HUES6 (cell line): ENCODE measurements around the gene TRIM50.
"Not testable (repeated sequence)": the region's sequence is repeated elsewhere in the genome, so short reads cannot be mapped to it uniquely, and the experiment has no call there.

Experiments used
- H3K27ac ChIP-seq: 2 replicates; pipeline ENCODE4 v1.7.0; 2013; ENCODE audit warnings: low read depth, mild to moderate bottlenecking, low read length, inconsistent platforms
- H3K27me3 ChIP-seq: 2 replicates; pipeline ENCODE4 v1.6.1; 2013; ENCODE audit warnings: low read length; ENCODE audit not compliant: control insufficient read depth, insufficient read depth
- H3K36me3 ChIP-seq: 2 replicates; pipeline ENCODE4 v1.6.1; 2013; ENCODE audit warnings: low read length; ENCODE audit not compliant: control insufficient read depth, insufficient read depth
- H3K4me1 ChIP-seq: 2 replicates; pipeline ENCODE4 v1.6.1; 2013; ENCODE audit warnings: low read length; ENCODE audit not compliant: control insufficient read depth, insufficient read depth
- H3K4me3 ChIP-seq: 2 replicates; pipeline ENCODE4 v1.5.1; 2013; ENCODE audit warnings: low read depth, low read length
- H3K9ac ChIP-seq: one replicate; pipeline ENCODE4 v1.6.1; 2013; ENCODE audit warnings: mild to moderate bottlenecking, low read length
- H3K9me3 ChIP-seq: 2 replicates; pipeline ENCODE4 v1.6.1; 2013; ENCODE audit warnings: low read depth, low read length; ENCODE audit not compliant: control insufficient read depth, insufficient read depth

The TRIM50 gene

GRCh38 chr7:73327922-73328321, at the start of gene TRIM50, which contains the start of gene FKBP6:
TRIM50 (minus strand) TSS chr7:73328082; CDS start chr7:73324787, 3,295 bp downstream.
FKBP6 (plus strand) TSS chr7:73328161; CDS start chr7:73328429, 268 bp downstream.
- H3K27ac ChIP-seq, H3K36me3 ChIP-seq, H3K4me3 ChIP-seq, H3K27me3 ChIP-seq, H3K9me3 ChIP-seq, H3K9ac ChIP-seq: not testable (repeated sequence)
- peaks cover 13% of the 10 kb centered on the region; the same call in 1 of the 2 replicates for H3K4me1 ChIP-seq

- Histone ChIP-seq H3K9me3 (no peaks in the 10 kb centered on the region), H3K27me3 (no peaks in the 10 kb centered on the region), H3K27ac (no peak overlapping the region), H3K36me3 (no peaks in the 10 kb centered on the region), H3K4me3 (no peak overlapping the region), H3K9ac (no peak overlapping the region), H3K4me1 (no peaks in the 10 kb centered on the region)
Observed at GRCh38 chr7:73376671-73377412, 49.0 kb upstream of the TRIM50 start.

- H3K9me3 ChIP-seq, H3K36me3 ChIP-seq, H3K4me3 ChIP-seq, H3K27ac ChIP-seq, H3K9ac ChIP-seq, H3K4me1 ChIP-seq, H3K27me3 ChIP-seq: not testable (repeated sequence)
Observed at GRCh38 chr7:73376262-73376661, 48.4 kb upstream of the TRIM50 start.

- Histone ChIP-seq H3K4me1 (no peaks in the 10 kb centered on the region), H3K27ac (no peak overlapping the region), H3K4me3 (no peak overlapping the region), H3K9me3 (no peaks in the 10 kb centered on the region), H3K9ac (no peak overlapping the region), H3K27me3 (no peaks in the 10 kb centered on the region), H3K36me3 (no peaks in the 10 kb centered on the region)
Observed at GRCh38 chr7:73373741-73374140, 45.9 kb upstream of the TRIM50 start.

- H3K4me1 ChIP-seq = no peaks in the 10 kb centered on the region
- H3K36me3 ChIP-seq = no peaks in the 10 kb centered on the region
- no peaks in the 10 kb centered on the region for H3K9me3 ChIP-seq
- H3K27ac ChIP-seq = no peak overlapping the region
- no peak overlapping the region for H3K9ac ChIP-seq
- H3K4me3 ChIP-seq = no peak overlapping the region
- no peaks in the 10 kb centered on the region for H3K27me3 ChIP-seq
Observed at GRCh38 chr7:73369622-73370021, 41.7 kb upstream of the TRIM50 start.

- Histone ChIP-seq H3K27me3 (no peaks in the 10 kb centered on the region), H3K36me3 (no peaks in the 10 kb centered on the region), H3K9ac (no peak overlapping the region), H3K9me3 (no peaks in the 10 kb centered on the region), H3K4me3 (no peak overlapping the region), H3K4me1 (no peaks in the 10 kb centered on the region), H3K27ac (no peak overlapping the region)
Observed at GRCh38 chr7:73369009-73369408, 41.1 kb upstream of the TRIM50 start.

GRCh38 chr7:73366990-73367389, 39.1 kb upstream of the TRIM50 start:
- no peak overlapping the region for H3K27ac ChIP-seq
- no peaks in the 10 kb centered on the region for H3K36me3 ChIP-seq
- H3K4me1 ChIP-seq = no peaks in the 10 kb centered on the region
- H3K4me3 ChIP-seq = no peak overlapping the region
- H3K27me3 ChIP-seq = no peaks in the 10 kb centered on the region
- H3K9ac ChIP-seq = no peak overlapping the region
- no peaks in the 10 kb centered on the region for H3K9me3 ChIP-seq

- H3K4me3 ChIP-seq = no peak overlapping the region
- H3K27me3 ChIP-seq = no peaks in the 10 kb centered on the region
- no peaks in the 10 kb centered on the region for H3K36me3 ChIP-seq
- no peaks in the 10 kb centered on the region for H3K9me3 ChIP-seq
- H3K4me1 ChIP-seq = no peaks in the 10 kb centered on the region
- no peak overlapping the region for H3K27ac ChIP-seq
- H3K9ac ChIP-seq = no peak overlapping the region
Observed at GRCh38 chr7:73366127-73366526, 38.2 kb upstream of the TRIM50 start.

GRCh38 chr7:73364006-73364728, 36.3 kb upstream of the TRIM50 start:
- Histone ChIP-seq H3K4me3 (no peak overlapping the region), H3K4me1 (no peaks in the 10 kb centered on the region), H3K9ac (no peak overlapping the region)

GRCh38 chr7:73363225-73364005, 35.5 kb upstream of the TRIM50 start:
- Histone ChIP-seq H3K9me3 (no peaks in the 10 kb centered on the region), H3K36me3 (no peaks in the 10 kb centered on the region), H3K4me1 (no peaks in the 10 kb centered on the region), H3K4me3 (no peak overlapping the region), H3K9ac (no peak overlapping the region), H3K27ac (no peak overlapping the region), H3K27me3 (no peaks in the 10 kb centered on the region)

More at GRCh38 chr7:73364006-73364728, 36.3 kb upstream of the TRIM50 start:
- no peaks in the 10 kb centered on the region for H3K36me3 ChIP-seq
- no peak overlapping the region for H3K27ac ChIP-seq
- no peaks in the 10 kb centered on the region for H3K27me3 ChIP-seq
- H3K9me3 ChIP-seq = no peaks in the 10 kb centered on the region

GRCh38 chr7:73360590-73360989, 32.7 kb upstream of the TRIM50 start:
- H3K36me3 ChIP-seq, H3K9ac ChIP-seq, H3K27ac ChIP-seq, H3K27me3 ChIP-seq, H3K9me3 ChIP-seq, H3K4me1 ChIP-seq, H3K4me3 ChIP-seq: not testable (repeated sequence)
